ENCODE data around the gene KRTAP5-2.
"Not testable (repeated sequence)": the region's sequence is repeated elsewhere in the genome, so short reads cannot be mapped to it uniquely, and the experiment has no call there.

Gene KRTAP5-2

DNA sequence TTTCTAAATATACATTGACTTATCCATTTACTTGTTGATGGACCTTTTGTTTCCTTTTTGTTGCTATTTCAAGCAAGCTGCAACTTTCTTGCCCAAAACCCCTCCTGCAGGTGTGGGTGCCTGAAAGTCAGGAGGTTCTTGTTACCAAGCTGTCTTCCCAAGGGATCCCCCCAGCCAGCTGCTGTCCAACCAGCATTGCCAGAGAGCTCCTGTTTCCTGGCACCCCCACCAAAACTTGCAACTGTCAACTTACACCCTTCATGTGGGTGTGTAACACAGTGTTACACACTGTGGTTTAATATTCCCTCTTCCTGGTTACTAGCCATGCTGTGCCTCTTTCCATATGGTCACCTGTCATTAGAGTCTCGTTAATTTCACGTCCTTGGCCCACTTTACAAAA is 11.4 kb downstream of the KRTAP5-2 start:
- DNase-seq = no peak

DNA sequence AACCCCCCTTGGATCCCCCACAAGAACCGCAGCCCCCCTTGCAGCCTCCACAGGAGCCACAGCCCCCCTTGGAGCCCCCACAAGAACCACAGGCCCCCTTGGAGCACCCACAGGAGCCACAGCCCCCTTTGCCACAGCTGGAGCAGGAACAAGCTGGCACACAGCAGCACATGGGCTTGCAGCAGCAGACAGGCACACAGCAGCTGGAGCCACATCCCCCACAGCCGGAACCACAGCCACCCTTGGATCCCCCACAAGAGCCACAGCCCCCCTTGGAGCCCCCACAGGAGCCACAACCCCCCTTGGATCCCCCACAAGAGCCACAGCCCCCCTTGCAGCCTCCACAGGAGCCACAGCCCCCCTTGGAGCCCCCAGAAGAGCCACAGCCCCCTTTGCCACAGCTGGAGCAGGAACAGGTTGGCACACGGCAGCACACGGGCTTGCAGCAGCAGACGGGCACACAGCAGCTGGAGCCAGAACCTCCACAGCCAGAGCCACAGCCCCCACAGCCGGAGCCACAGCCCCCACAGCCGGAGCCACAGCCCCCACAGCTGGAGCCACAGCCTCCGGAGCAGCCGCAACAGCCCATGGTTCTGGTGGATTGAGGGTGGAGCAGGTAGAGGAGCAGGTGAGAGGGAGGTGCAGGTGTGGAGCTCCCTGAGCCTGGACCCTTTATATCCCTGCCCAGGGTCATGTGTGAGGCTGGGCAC is 13.3 kb downstream of the KRTAP5-2 start, which contains the start of gene KRTAP5-1:
KRTAP5-1 (minus strand) TSS at position 623 of the 710 bp plus-strand sequence; CDS start at position 589, 34 bp downstream.
- not testable (repeated sequence) for DNase-seq

DNA sequence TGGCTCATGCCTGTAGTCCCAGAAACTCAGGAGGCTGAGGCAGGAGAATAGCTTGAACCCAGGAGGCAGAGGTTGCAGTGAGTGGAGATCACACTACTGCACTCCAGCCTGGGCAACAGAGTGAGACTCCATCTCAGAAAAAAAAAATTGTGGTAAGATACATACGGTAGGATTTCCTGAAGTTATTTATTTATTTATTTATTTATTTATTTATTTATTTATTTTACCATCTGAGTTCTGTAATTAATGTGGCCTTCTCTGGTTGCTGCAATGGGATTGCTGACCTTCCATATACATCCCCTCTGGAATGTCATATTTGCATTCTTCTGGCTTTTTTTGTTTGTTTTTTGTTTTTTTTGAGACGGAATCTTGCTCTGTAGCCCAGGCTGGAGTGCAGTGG is 15.2 kb downstream of the KRTAP5-2 start:
- DNase-seq = not testable (repeated sequence)

DNA sequence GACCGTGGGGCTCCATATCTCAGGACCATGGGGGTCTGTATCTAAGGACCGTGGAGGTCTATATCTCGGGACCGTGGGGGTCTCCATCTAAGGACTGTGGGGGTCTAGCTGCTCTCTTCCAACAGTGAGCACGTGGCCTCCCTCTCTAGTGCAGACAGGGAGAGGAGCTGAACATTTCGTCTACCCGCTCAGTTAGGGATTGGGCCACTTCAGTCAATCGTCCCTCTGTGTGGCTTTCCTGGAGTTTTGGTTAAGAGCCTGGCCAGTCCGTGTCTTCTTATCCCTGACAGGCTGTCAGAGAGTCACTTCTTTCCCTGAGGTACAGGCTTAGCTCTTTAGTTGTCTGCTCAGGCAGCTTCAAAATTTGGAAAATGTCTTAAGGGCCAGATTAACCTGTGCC is 16.1 kb downstream of the KRTAP5-2 start:
- DNase-seq = no peak

DNA sequence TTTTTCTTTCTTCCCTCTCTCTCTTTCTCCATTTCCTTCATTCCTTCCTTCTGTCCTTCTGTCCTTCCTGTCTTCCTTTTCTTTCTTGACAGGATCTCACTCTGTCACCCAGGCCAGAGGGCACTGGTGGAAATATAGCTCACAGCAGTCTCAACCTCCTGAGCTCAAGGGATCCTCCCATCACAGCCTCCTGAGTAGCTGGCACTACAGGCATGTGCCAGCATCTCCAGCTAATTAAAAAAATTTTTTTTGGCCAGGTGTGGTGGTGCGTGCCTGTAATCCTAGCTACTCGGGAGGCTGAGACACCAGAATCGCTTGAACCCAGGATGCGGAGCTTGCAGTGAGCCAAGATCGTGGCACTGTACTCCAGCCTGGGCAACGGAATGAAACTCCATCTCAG is 21.3 kb downstream of the KRTAP5-2 start:
- no peak for DNase-seq

DNA sequence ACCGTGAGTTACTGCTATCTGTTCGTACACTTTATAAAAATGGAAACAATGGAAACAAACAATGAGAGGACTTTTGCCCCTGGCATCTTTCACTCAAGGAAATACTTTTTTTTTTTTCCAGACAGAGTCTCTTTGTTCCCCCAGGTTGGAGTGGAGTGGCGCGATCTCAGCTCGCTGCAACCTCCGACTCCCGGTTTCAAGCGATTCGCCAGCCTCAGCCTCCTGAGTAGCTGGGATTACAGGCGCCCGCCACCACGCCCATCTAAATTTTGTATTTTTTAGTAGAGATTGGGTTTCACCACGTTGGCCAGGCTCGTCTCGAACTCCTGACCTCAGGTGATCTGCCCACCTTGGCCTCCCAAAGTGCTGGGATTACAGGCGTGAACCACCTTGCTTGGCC is 22.3 kb downstream of the KRTAP5-2 start:
- not testable (repeated sequence) for DNase-seq

DNA sequence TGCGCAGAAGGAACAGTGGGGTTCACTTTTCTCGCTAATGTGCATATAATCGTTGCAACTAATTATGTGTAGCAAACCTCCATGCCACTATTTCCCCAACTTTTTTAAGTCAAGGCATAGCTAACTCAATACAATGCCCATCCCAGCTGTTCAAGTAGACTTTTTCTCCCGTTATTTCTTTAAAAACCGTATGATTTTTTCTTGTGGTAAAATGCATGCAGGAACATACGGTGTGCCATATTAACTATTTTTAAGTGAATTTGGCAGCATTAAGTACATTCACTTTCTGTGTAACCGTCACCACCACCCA is 23.2 kb downstream of the KRTAP5-2 start:
- no peak for DNase-seq

DNA sequence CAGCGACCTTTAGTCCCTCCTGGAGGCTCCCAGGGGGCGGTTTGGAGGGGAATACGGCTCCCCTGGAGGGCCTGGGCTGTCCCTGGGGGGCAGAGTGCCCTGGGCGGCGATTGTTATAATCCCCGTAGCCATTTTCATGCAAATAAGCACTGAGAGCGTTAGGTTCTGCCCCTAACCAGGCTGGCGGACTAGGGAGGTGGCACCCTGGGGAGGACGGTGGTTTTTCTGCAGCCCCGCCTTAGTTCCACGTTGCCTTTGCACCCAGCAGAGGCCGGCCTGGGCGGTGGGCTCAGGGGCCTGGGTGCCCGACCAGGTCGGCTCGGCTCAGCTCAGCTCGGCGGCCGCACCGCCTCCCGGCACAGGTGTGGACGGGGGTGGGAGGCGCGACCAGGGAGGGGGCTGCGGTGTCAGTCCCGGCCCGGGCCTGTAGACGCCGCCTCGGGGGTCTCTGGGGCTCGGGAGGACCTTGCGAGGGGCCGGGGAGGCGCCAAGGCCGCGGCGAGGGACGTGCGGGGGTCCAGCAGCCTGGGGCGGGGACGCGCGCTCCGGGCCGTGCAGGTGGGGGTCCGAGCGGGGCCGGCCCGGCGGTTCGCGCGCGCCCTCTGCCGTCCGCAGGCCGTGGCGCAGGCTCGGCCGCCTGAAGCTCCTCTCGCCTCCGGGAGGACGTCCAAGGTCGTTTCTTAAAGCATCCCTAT is 23.7 kb downstream of the KRTAP5-2 start:
- DNase-seq = peak; percentile 36

DNA sequence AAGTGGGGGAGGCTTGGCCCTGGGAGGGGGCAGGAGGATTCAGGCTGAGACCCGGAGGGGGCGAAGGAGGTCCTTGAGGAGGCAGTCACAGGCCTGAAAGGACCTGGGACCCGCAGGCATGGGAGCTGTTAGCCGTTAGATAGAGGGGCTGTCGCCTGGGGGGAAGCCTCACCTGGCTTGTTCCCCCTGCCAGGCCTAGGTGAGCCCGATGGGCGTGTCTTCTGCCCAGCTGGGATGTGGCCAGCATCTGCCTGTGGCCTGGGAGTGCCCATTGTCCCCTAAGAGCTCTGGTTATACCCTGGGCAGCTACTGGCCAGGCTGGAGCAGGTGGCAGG is 24.2 kb downstream of the KRTAP5-2 start:
- DNase-seq = peak; percentile 36

DNA sequence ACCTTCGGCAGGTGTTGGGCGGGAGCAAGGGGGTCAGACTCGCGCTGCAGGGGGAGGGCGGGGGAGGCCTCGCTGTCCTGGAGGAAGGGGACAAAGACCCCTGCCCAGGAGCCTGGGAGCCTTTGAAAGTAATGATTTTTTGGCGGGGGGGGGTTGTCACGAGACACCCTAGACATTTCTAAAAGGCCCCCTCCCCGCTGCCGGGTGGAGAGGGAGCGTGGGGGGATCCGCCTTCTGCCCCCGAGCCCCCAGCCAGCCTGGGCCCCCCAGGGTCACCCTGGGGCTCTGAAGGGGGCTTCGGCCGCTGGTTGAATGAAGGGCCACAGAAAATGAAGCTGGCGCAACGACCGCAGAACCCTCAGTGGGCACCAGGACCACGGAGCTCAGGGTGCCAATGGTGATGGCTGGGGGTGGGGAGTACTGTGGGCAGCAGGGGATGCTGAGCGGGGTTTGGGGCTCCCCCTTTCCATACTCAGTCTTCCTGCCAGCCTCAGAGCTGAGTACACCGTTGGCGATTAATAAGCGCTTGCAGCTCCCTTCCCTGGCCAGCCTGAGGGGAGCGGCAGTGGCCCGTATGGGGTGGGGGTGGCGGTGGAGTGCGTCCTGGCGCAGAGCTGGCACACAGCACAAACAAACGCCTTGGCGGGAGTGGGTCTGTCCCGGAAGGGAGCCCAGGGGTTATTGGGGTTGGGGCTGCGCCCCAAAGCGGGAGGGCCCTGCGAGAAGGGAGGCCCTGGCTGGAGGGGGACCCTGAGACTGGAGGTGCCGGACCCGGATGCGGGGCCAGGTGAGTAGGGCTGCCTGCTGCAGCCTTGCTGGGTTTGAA is 24.8 kb downstream of the KRTAP5-2 start:
- peak; percentile 33 for DNase-seq

DNA sequence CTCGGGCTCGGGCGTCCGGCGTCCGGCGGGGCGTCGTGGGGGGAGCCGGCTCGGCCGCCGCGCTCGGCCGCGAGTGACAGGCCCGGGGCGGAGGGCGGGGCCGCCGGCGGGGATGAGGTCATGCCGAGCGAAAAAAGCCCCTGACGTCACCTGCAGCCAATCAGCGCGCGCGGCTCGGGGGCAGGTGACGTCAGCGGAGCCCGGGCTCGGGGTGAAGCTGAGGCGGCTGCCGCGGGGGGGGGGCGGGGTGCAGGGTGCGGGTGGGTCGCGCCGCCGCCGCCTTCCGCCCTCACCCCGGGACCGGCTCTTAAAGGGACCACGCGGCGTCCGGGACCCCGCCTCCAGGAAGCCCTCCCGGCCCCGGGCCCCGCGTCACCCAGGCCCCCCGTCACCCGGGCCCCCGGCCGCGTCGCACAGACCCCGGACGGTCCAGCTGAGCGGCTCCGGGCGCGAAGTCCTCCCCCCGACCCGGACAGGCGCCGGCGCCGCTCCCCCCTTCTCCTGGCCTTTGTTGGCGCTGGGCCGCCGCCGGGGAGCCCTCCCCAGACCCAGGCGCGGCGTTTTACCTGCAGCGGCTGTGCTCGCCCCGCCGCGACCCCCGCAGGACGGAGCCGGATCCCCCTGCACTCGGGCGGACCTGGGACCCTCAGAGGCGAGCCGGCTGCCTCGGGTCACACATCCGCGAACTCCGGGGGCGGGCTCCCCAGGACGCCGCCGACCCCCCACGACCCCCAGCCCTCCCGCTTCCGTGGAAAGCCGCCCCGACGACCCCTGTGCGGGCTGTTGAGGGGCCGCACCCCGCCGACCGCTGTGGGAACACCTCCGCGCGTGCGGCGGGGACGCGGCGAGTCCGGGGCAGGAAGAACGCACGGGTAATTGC is 25.7 kb downstream of the KRTAP5-2 start, which contains the start of gene DUSP8:
DUSP8 (minus strand) TSS at position 75 of the 880 bp plus-strand sequence. CDS start 6,445 bp downstream, outside the sequence.
- peak; percentile 60 for DNase-seq

DNA sequence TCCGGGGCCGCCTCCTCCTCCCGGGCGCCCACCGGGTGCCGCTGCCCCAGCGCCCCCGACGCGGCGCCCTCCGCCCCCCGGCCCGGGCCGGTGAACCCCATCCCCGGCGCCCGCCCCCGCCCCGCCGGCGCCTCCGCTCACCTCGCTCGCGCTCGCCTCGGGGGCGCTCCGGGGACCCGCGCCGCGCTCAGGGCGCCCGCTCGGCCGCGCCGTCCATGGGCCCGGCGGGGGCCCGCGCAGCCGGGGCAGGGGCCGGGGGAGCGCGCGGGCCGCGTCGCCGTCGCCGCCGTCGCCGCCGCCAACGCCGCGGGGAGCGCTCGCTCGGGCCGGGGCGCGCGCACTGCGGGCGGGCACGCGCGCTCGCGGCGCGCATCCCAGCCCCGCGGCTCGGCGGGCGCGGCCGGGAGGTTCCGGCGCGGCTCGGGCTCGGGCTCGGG is 26.3 kb downstream of the KRTAP5-2 start:
- no peak for DNase-seq

DNA sequence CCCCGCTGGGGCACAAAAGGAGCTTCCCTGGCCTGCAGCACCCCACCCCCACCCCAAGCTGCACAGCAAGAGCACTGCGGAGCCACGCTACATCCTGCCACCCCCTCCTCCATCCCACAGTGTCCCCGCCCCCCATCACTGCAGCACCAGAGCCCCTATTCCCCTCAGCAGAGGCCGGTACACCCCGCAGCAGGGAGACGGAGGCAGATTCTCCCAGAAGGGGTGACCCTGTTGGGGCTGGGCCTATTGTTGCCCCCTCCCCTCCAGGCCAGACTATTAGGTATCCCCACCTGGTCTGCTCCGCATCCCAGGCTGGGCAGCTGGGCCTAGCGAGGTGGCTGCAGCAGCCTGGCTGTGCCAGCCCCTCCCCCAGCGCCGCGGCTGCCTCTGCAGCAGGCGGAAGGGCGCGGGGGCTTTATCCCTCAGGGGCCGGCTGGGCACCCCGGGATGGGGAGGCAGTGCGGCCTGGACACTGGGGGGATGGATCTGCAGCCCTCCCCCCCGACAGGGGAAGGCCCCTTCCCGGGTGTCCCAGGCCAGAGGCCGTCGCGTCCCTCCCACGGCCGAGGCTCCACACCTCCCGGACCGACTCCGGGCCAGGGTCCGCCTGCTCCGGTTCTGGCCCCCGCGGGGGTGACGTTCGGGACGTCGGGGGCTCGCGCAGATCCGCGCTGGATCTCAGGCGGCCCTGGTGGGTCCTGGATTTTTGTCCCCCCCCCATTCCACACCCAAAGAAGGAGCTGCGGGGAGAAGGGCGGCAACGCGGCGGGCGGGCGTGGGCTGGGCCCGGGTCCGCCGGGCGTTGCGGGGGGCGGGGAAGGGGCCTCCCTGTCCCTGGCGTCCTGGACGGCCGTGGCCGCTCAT is 27.0 kb downstream of the KRTAP5-2 start:
- DNase-seq = no peak

DNA sequence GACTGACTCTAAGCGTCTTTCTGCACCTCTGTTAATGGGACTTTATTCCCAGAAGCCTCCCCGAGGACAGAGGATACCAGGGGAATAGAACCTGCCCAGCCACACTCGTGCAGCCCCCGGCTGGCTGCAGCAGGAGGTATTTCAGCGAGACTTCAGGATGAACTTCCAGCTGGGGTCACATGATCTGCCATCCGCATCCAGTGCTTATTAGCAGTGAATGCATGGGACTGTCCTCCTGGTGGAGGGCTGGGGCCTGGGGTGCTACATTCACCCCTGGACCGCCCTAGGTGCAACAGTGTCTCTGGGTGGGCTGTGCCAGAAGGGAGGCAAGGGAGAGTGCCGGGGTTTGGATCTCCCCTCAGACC is 27.6 kb downstream of the KRTAP5-2 start:
- no peak for DNase-seq

DNA sequence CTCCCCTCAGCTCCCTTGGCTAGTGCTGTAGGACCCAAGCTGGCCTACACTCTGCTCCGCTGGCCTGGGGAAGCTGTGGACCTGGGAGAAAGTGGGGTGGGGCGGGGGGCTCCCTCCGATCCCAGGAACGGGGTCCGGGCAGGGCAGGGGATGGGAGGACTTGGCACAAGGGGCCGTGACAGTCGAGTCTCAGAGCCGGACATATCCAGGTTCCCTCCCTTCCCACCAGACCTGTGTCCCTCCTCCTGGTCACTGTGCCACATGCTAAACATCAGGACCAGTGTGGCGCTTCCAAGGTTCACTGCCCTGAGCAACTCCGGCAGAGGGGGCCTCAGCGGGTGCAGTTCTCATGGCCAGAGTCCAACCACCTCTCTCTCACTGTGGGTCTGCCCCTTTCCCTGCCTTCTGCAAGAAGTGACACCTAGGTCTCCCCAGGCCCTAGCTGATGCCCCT is 28.1 kb downstream of the KRTAP5-2 start:
- no peak for DNase-seq

DNA sequence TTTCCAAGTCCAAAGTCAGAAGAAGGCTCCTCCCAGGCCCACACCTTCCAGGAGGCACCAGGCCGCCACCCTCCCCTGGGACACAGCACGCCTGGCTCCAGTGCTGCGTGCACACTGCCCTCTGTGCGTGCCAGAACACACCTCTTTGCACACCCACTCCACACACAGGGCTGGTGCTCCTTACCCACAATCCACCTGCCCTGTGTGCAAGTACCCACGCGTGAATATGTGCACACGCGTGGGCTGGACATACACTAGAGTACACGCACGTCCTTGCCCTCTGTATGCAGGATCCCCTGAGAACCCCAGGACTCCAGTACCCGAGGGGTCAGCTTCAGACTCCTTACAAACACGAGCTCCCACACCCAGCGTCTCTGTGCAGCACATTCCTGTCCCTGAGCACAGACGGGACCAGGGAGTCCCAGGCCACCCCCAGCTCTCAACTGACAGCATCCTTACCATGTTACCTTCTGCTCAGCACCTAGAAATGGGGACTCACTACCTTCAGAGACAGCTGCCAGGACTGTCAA is 28.8 kb downstream of the KRTAP5-2 start:
- no peak for DNase-seq

DNA sequence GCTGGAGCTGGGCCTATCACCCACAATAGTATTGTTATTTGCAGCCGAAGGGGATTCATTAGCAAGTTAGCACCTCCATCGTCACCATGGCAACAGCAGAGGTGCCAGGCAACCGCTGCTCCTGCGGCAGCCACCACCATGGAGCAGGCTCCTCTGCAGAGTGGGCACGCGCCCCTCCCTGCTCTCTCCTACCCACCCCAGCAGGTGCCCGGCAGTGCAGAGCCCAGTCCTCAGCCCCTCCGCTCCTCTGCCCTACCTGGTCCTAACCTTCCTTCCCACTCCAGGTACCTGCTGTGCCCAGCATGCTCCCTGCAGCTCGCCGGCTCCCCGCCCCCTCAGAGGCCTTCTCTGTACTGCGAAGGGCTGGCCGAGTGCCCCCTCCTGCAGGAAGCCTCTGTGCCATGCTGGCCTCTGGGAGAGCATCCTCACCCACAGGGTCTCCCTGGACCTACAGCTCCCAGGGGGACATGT is 29.6 kb downstream of the KRTAP5-2 start:
- peak; percentile 6 for DNase-seq

DNA sequence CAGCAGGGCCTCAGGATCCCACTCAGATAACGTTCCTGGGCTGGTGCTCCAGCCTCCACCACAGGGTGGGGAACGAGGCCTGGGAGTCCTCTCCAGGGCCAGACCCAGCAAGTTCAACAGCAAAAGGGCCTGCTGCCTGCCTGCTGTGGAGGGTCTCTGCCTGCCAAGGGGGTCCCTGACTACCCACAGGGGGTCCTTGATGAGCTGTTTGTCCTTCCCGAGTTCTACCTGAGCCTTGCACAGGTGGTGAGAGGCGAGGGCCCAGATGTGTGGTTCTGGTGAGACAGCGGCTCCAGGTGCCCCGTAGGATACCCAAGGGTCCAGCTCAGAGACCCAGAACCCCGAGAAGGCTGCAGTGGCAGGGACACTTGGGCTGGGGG is 30.4 kb downstream of the KRTAP5-2 start:
- no peak for DNase-seq

DNA sequence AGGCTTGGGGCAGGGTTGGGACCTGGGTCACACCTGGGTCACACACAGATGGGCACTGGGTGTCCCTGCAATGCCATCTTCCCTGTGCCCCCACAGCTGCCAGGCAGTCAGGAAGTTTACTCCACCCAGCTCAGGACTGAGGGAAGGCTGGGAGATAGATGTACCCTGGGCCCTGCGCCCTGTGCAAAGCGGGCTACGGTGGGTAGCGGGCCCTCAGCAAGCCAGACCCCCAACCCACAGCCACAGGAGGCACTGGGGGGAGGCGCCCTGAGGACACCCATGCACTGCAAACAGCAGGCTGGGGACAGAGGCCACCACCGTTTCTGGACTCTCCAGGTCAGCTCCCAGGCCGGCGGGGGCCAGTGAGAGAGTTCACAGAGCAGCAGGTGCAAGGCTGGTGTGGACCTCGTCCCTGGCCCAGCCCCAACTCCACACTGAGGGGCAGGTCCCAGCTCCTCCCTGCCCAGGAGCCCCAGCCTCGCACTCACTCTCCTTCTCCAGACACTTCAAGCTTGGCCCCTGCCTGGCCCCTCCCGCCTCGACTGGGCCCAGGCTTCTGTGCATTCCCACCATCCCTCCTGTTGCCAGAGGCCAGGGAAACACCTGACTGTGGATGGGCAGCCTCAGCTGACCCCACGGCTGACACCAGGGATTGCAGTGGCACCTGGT is 30.9 kb downstream of the KRTAP5-2 start:
- DNase-seq = no peak

DNA sequence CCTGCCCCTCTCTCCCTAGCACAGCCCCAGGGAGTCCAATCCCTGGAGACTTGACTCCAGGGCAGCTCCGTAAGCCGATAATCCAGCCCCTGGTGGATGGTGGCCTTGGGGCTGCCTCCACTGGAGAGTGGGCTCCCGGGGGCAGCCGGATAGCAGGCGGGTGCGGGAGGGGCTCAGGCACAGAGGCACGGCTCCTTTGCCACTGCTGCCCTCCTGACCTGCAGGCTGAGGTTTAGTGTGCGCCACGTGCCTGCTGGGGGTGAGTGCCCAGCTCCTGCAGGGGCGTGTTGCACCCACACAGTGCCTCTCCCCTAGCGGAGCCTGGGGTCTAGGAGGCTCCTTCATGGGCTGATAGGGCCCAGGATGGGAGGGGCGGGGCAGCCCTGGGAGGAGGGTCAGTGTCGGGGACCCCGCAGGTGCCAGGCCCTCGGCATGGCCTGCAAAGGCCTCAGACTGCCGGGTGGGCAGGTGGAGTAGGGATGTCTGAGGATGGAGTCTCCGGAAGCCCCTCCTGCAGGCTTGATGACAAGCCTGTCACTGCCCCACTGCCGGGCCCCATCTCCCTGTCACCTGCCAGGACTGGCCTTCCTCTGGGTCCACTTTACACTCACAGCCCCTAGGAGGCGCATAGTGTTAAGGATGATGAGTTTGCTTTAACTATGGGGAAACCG is 31.6 kb downstream of the KRTAP5-2 start:
- no peak for DNase-seq

Data from DMS79 treated with DMSO at 0.1 percent for 48 hours (cell line).